GM12801 (cell line): ENCODE data around the gene TRAPPC8.

ENCODE experiments used
- TF ChIP-seq, protein P1 (sequence below): IDR thresholded peaks from one replicate; pipeline ENCODE4 v1.5.1; 2011; ENCODE audit warnings: control low read depth; ENCODE audit not compliant: insufficient read length; ENCODE audit errors: extremely low read depth

Gene TRAPPC8

DNA sequence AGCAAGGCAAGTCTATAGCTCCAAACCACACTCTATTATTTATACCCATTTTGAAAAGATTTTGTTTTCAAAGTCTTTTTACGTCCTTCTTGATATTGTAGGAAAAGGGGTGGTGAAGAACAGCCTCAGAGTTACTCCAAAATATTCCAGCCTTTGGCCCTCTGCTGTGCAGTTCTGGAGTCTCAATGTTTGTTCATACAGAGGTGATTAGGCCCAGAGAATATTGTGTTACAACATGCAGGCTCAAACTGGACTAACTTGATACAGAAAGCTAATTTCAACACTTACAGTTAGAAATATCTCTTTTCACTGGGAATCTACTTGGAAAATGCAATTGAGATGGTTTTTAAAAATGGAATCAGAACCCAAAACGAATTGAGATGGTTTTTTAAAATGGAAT, 141.8 kb downstream of the TRAPPC8 start:
- TF ChIP-seq, protein P1, sequence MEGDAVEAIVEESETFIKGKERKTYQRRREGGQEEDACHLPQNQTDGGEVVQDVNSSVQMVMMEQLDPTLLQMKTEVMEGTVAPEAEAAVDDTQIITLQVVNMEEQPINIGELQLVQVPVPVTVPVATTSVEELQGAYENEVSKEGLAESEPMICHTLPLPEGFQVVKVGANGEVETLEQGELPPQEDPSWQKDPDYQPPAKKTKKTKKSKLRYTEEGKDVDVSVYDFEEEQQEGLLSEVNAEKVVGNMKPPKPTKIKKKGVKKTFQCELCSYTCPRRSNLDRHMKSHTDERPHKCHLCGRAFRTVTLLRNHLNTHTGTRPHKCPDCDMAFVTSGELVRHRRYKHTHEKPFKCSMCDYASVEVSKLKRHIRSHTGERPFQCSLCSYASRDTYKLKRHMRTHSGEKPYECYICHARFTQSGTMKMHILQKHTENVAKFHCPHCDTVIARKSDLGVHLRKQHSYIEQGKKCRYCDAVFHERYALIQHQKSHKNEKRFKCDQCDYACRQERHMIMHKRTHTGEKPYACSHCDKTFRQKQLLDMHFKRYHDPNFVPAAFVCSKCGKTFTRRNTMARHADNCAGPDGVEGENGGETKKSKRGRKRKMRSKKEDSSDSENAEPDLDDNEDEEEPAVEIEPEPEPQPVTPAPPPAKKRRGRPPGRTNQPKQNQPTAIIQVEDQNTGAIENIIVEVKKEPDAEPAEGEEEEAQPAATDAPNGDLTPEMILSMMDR: no peak

DNA sequence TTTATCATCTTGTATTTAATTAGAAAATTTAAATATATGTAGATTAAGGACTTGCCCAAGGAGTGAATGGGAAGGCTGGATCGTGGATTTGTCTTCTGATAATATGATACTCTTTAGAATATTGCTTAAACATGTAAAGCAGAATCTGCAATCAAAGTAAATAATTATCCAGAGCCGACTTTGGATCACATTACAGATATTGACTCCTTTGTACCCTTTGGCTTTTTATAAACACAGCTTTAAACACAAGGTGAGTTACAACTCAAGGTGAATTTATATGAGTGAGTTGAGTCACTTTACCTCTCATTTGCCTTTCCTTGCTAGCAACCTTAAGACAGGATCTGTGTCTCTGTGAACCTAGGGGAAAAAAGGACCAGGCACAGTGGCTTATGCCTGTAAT, 144.5 kb downstream of the TRAPPC8 start:
- TF ChIP-seq, protein P1: no peak

DNA sequence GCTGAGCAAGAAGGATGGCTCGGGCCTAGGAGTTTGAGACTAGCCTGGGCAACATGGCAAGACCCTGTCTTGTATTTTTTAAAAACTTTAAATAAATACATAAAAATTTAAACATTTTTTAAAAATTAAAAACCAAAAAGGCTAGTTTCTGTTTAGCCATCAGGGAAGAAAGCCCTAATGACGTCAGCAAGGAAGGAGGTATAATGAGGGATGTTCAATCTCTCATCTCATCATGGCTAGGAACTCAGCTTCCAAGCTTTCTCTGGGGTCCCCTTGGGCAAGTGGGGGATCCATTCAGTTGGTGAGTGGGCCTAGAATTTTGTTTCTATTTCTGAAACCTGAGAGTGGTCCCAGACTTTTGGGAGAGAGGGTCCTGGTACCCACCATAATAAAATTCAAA, 147.2 kb downstream of the TRAPPC8 start:
- TF ChIP-seq, protein P1: no peak

DNA sequence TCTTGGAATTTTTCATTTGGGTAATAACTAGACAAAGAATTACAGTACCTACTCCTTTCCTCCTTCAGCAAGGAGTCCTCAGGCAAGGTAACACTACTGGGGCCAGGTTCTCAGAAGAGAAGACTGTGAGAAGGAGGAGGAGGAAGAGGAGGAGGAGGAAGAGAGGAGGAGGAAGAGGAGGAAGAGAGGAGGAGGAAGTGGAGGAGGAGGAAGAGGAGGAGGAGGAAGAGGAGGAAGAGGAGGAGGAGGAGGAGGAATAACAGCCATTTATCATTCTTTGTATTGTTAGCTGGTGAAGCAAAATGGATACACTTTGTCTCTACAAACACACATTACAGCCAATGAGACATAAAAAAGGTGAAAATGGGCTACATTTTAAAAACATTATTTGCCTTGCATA, 149.4 kb downstream of the TRAPPC8 start:
- TF ChIP-seq, protein P1: no peak

DNA sequence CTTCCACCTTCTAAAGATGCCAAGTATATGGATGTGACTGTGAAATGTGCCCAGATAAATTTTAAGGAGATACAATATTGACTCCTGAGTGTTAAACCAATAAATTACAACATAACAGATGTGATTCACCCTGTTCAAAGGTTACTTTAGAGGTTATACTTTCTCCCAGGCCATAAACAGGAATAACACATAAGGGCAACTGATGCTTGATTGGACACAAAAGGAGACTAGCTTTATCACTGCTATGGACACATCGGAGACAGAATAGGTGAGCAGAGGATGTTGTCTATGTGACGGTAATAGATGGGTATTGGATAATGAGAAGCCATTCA, 150.4 kb downstream of the TRAPPC8 start:
- TF ChIP-seq, protein P1: no peak

DNA sequence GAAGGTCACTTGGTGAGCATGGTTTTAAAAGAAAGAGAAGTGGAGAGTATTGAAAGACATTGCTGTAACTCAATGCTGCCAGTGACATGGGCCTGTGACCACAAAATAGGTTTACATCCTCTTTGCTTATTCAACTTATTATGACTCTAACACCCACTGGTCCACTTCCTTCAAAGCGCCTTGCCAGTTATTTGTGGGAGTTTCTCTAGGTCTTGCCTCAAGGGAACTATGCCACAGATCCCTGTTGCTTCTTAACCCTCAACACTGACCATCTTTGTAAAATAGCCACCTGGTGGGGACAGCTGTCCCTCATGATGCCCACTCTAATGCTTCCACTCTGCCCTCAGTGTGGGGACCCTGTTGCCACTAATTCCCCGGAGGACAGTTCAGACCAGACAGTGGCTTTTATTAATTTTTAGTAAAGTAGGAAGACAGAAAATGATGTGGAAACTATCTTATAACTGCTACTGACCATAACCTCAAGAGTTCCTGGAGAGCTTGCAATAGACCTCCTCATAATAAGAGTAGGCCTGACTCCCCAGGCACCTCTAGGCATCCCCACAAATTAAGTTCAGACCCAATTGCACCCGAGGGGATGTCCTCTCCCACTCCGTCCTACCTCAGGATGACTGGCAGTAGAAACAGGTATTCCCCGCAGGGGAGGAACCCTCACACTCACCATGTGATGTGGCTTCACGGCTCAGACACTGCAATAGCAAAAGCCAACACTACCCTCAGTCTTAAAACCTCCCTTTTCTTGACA, 150.9 kb downstream of the TRAPPC8 start:
- TF ChIP-seq, protein P1: no peak

DNA sequence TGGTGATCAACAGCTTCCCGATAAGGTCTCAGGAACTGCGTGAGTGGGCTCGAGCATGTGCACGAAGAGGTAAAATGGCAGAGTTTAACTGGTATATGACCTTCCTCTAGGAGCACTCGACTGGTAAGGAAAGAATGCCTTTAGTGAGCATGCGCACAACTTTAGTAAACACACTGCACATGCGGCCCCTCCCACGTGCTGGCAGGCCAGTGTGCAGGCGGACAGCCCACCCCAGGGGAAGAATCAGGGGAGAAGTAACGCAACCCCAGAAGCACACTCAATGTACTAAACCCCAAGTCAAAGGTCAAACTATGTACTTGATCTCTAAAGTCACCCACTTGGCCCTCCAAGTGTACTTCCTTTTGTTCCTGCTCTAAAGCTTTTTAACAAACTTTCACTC, 153.5 kb downstream of the TRAPPC8 start:
- TF ChIP-seq, protein P1: no peak
